ACHN (cell line): Measurements from ENCODE around the gene SLC24A3.

ENCODE experiments used
- DNase-seq: peaks from one replicate; pipeline ENCODE4 v3.0.0-alpha.2; 2015
- in situ Hi-C: cut with HindIII; loops from 2 replicates; pipeline ENCODE4 v1.10.0; 2017; ENCODE audit warnings: low sequenced_read_pairs, low pct_ligation_motif_present, low pct_unique_long_range_greater_than_20kb

SLC24A3 gene

DNA sequence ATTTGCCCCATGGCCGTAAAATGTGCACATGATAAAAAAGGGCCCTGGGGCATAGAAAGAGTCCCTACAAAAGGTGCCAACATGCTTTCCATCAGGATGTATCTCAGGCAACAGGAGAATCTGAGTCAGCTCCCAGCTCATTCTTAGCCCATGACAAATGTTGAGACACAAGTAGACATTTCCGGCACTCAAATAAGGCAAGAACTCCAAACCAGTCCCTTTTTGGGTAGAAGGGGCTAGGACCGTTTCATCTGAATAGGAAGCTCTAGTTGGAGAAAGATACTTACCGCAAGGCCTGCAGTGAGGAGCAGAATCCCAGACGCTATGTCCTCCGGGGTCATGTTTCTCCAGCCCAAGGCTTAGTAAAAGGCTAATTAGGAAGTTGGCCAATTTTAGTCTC is 284.6 kb downstream of the SLC24A3 start:
- no peak for DNase-seq
- in situ Hi-C loops = no loop called here

DNA sequence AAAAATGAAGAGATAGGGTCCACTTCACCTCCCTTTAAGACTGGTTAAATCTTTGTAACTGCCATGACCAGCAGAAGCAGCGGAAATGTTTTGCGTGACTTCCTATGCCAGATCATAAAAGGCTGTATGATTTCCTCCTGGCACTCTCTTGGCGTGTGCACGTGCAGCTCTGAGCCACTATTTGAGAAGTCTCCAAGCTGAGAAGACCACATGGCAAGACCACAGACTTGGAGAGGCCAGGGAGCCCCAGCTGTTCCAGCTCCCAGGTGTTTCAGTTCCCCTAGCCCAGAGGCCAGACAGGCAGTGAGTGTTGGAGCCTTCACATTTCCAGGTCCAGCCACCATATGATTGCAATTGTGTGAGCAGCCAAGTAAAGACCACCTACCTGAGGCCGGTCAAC is 286.3 kb downstream of the SLC24A3 start:
- in situ Hi-C loops = no loop called here
- no peak for DNase-seq

DNA sequence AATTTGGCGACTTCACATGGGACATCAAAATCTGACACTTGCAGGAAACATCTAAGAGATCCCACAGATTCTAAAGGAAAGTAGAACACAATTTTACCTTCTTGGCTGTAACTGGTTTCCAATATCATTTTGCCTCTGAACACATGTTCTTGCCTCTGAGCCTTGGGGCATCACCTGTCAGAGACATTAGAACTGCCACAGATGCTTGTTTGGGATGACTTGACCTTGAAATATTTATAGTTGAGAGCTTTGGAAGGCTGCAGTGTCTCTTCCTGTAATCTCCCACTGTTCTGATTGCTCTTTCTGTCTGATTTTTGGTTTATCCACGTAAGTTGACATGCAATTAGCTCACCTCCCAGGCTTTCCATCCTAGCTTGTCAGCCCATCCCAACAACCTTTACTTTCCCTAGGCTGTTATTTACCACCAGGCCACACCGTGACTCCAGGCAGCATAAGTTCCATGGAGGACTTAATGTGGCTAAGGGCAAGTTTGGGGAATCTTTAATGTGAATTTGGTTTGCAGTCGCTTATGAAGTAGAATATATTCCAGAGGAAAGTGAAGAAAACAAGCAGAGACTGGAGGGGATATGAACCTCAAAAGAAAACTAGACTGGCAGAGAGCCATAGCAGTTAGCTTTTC is 289.2 kb downstream of the SLC24A3 start:
- in situ Hi-C loops = no loop called here
- no peak for DNase-seq

DNA sequence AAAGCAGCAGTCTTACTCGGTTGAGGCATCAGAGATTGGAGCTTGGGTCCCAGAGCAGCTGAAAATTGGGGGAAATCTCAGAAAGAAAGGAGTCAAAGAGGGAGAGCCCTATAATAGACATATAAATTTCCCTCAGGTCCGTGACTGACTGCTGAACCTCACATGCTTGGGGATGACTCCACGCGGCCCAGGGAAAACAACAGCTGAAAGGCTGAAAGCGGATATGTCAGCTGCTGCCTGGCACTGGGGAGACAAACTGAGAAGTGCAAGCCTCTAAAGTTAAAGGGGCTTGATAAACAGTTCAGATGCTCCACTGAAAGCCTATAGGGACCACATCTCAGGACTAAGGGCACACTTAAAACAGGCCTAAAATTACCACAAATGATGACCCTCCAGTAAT is 289.7 kb downstream of the SLC24A3 start:
- in situ Hi-C loops = no loop called here
- DNase-seq = no peak

DNA sequence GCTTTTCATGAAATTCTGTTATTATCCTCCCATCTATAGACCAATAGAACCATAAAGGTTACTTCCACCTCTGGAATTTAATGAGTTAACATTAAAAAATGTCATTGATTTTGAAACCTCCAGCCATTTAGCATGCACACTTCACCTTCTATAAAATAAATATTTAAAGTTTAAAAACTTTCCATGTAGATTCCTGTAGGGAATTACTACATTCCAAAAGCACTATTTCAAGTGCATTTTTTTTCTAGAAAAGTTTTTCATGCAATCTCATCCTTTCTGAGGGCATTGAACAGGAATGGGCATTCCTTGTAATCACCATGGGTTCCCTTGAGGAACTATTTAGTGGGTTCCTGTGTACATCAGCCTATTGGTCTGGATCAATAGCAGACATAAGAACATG is 291.8 kb downstream of the SLC24A3 start:
- no peak for DNase-seq
- in situ Hi-C loops = no loop called here

DNA sequence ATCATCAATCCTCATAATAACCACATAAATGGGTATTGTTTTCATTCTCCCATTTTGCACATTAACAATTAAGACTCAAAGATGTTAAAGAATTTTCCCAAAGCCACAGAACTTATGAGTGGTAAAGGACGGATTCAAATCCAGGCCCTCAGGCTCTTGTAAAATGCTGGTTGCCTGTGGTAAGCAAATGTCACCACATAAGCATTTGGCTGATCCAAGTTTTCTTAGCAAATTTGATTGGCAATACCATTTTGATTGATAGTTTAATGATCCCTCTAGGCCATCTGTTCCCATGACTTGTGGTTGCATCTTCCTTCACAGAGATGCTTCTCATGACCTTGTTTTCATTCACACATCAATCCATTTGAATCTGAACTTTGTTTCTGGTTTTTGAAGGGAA is 293.6 kb downstream of the SLC24A3 start:
- in situ Hi-C loops = no loop called here

DNA sequence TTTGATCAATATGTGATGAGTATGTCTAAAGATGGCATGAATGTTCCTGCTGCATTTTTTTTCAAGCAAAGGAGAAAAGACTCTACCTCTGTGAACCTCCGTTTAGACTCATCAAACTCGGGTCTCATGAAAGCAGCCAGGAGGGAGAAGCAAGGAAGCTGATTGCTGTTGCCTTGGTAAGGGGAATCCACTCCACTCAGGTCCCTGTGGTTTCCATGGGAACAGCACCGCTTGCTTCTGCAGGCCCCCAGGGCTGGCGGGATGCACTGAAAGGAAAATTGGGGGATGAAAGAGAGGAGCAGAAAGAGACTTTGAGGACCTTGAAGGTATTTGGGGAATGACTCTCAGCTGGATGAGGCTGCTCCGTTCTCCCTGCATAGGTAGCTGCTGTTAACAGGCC is 296.0 kb downstream of the SLC24A3 start:
- in situ Hi-C loops = no loop called here
- no peak for DNase-seq

More for the DNA sequence above, 293.6 kb downstream of the SLC24A3 start:
- DNase-seq = no peak

DNA sequence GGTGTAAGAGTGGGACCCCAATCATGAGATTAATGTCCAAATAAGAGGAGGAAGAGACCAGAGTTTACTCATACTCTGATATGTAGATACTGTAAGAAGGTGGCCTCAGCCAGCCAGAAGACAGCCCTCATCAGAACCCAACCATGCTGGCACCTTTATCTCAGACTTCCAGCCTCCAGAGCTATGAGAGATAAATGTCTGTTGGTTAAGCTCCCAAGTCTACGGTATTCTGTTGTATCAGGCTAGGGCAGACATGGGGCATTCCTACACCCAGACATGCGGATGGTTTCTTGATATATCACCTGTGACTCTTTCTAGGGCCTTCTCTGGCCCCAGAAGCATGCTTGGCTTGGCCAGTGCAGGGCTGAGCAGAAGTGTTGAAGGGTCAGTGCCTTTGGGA is 298.2 kb downstream of the SLC24A3 start:
- in situ Hi-C loops = no loop called here
- no peak for DNase-seq

DNA sequence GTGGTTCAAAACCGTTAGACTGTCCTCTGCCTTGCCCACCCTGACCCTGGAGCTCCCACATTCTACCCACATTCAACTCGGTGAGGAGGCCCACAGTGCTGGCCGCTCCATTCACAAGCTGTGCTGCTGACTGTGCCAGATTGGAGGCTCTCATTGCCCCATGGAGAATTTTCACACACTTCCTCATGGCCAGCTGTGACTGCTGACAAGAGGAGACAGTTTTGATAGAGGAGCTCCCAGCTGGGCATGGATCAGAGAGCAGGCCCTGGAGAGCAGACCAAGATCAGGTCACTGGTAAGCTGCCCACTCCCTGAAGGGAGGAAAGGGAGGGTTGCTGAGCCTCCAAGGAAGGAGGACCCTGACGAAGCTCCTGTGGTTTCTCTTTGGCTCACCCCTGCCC is 299.5 kb downstream of the SLC24A3 start:
- no peak for DNase-seq
- in situ Hi-C loops = no loop called here

DNA sequence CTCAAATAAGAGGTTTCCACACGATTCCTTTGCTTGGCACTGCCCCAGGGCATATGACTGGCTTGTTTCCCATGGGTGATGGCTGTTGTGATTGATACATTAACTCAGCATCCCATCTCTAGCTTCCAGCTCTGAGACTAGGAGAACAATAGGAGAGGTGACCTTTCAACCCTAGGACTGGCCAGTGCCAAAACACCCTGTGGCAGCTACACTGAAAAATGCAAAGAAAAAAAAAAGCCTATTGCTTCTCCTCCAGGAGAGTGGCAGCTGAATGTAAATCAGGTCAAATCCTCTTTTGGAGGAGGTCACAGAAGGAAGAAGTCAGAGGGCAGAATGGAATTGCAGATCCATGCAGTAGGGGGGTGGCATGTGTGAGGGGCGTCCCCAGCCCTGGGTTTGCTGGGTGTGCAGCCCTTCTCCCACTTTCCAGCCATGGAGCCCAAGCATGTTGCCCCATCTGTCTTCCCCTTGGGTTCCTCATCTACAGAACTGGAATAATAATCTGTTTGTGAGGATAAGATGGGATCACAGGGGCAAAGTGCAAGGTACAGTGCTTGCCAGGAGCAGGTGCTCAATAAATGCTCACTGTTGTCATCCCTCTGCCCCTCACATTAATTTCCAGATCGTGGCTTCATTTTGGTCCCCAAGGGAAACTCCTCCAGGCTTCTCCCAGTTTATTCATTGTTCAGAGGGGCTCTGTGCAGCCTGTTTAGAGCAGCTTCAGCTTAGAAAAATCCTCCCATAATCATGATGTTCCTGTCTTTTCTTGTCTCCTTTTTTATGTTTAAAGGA is 300.6 kb downstream of the SLC24A3 start:
- in situ Hi-C loops = no loop called here
- no peak for DNase-seq

DNA sequence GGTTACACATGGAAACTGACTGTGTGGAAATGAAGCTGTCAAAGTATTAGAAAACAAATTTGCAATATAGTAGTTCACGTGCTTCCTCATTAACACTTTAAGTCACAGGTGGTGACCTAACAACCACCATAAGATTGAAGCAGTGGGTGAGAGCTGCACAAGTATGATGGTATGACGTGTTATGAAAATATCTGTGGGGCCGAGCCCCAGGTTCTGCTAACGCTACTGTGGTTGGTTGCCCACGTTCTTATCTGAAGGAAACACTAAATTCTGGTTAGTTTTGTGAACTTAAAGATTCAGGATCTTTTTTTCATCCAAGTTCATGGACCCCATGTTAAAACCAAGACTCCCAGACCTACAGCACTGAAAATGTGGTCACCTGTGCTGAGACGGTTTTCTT is 302.6 kb downstream of the SLC24A3 start:
- no peak for DNase-seq
- in situ Hi-C loops = no loop called here

DNA sequence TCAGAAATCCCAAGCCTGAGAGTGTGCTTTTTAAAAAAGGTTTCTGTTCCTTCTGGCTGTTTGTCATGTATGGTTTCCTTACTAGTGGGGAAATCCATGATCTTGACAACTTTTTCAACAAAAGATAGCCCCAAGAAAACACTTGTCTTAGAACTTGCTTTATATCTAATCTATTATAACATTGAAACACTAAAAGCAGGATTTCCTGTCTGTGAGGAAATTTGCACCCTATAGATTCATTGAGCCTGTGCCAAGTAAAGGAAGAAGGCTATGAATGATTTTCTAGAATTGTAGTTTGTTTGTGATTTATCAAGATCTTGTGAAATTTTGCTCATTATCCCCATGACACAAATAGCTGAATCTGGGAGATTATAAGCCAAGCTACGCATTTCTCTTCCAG is 307.0 kb downstream of the SLC24A3 start:
- in situ Hi-C loops = no loop called here

DNA sequence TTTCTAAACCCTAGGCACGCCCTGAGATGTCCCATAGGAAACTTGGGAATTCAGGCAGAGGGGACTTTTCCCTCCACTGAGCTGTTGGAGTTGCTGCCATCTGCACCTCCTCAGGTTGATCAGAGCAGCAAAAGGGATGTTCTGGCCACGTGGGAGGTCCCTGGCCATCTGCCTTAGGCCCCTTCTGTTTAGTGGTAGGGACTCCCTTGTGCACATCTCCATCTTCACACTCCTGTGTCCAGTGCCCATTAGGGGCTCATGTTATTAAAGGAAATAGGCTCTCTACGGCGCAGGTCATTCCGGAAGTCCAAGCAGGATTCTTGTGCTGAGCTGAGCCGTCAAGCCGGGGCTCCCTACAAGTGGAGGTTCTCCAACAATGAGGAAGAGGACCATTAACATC is 307.8 kb downstream of the SLC24A3 start:
- DNase-seq = no peak
- in situ Hi-C loops = no loop called here

More for the DNA sequence above, 307.0 kb downstream of the SLC24A3 start:
- no peak for DNase-seq

DNA sequence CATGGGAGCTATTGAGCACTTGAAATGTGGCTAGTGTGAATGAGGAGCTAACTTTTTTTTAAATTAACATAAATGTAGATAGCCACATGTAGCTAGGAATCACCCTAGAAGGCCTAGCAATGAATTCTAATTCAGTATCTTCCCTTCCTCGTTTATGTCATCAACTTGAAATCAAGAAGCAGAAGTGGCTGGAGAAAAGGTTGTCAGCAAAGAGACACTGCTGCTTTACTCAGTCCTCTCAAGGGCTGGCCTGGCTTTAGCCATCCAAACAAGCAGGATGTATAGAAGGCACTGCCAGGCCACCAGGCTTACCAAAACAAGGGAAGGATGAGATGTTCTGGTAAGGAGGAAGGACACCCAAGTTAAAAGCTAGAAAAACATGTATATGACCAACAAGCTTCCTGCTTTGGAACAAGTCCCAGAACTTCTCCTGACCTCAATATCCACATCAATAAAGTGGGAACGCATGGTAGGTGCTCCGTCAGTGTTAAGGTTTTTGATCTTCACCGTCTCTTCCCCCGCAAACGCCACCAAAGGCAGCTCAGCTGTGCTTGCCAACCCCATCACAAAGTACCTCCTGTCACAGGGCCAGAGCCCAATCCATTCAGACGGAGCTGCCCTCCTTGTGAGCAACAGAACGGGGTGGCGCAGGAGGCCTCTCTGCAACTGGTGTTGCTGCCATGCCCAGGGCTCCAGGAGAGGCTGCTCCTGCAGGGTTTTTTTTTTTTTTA is 309.8 kb downstream of the SLC24A3 start:
- DNase-seq = no peak
- in situ Hi-C loops = no loop called here

DNA sequence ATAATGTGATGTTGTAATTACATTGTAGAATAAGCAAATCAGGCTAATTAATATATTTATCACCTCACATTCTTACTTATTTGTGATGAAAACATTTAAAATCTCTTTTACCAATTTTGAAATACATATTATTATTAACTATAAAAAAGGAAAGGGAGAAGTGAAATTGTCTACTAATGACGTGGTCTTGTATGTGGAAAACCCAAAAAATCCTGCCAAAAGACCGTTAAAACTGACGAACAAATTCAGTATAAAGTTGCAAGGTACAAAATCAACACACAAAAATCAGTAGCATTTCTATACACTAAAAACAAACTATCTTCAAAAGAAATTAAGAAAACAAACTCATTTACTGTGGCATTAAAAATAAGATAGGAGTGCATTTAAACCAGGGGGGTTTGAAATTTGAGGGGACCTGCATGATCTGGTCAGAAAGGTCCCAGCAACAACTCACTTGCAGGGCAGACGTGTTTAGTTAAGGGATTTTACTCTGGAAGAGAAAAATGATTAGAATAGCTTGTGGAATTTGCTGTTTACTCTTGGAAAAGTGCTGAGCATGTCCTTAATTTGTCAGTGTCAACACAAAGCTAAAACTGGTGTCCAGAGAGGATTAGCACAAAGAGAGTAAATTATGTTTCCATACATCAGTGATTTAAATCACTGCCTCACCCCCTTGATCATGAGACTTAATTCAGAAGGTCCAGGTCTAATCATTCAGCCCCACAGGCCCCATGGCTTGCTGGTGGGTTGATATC is 310.6 kb downstream of the SLC24A3 start:
- no peak for DNase-seq
- in situ Hi-C loops = no loop called here

DNA sequence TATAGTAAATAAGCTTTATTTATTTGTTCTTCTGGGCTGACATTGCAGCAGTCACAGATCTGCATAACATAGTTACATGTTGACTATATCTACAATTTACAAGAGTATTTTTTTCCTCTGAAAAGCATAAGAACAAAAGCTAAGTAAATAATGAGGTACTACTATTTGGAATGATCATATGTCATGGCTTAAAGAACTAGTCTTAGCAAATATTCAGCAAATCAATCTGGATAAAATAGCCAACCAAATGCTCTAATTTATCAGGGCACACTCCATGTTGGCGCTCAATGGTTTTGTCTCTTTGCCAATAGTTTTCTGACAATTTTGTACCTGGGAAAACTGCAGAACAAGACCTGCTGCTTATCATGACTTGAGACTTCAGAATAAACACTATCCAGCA is 312.2 kb downstream of the SLC24A3 start:
- no peak for DNase-seq
- in situ Hi-C loops = no loop called here

DNA sequence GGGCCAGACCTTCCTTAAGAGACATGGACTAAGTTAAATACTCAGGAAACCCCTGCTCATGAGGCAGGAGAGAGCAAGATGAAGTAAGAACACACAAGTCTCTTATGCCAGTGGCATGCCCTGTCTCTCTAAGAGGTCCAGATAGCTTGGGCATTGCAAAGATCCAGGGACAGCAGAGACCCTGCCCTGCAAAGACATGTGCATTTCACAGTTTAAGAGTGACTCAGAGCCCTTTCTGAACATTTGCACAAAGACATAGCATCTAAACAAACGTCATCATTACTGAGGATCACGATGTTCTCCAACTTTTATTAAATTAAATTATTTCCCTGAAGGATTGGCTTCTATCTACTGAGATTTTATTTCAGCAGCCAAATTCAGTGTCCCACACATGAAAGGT is 315.1 kb downstream of the SLC24A3 start:
- in situ Hi-C loops = no loop called here
- DNase-seq = no peak

DNA sequence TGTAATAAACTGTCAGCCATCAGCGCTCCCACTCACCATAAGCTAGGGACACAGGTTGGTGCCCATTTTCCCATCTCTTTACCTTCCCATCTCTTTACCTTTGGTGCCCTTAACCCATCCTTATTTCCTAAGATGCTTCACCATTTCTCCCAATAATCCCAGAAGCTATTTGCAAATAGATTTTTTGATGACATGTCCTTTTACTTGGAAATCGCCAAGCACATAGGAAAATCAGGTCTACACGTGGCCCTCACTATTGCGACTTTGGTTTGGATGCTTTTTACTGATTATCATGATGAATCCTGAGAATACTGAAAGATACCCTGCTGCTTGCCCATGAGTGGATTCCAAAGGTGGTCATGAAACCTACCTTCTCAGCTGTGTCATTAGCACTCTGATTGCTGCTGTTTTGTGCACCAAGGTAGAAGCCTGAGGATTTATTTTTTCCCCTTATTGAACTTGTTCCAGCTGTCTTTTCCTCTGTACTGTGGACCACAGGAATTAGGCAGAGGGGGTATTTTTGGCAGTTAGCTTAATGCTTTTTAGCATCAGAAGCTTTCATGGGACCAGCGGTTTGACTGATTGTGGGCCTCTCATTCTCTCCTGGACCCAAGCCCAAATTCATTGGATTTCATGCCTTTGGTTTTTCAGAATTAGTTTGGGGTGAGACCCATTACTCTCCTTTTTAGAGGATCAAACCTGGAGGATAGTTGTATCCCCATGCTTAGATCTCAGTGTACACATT is 316.0 kb downstream of the SLC24A3 start:
- in situ Hi-C loops = no loop called here

More for the DNA sequence above, 316.0 kb downstream of the SLC24A3 start:
- no peak for DNase-seq
